Body of pancreas (tissue), 4 donors: ENCODE data around the gene ZBED1.

ENCODE experiments used
- CTCF ChIP-seq, 7 experiments: fragments of 450-650 bp in 4 of 7; fragments of 200-600 bp in 3 of 7; sonication (generic) in 3 of 7; IDR thresholded peaks; one replicate each; pipeline ENCODE4 v1.5.1; 2016 to 2019; ENCODE audit warnings: antibody characterized with exemption in 7 of 7
- POLR2A ChIP-seq, 3 donors: fragments of 450-650 bp; IDR thresholded peaks; one replicate each; pipeline ENCODE4 v1.6.1; 2016; ENCODE audit warnings: antibody characterized with exemption in 3 of 3, mild to moderate bottlenecking in 2 of 3

- TF ChIP-seq POLR2A (IDR thresholded peaks at IDR 0.05): no peak
- no peak for TF ChIP-seq CTCF (IDR thresholded peaks at IDR 0.05)
Observed at GRCh38 chrX:2474280-2474962, 26.4 kb downstream of the ZBED1 start.
